ENCODE data around the gene KRT15. TPM values are rescaled to one million over a fixed set of nuclear protein-coding genes. Genes with fewer than 3 reads are reported as not detected.

The KRT15 gene
- total RNA-seq, 1 donor from 2014 or later = not detected

DNA sequence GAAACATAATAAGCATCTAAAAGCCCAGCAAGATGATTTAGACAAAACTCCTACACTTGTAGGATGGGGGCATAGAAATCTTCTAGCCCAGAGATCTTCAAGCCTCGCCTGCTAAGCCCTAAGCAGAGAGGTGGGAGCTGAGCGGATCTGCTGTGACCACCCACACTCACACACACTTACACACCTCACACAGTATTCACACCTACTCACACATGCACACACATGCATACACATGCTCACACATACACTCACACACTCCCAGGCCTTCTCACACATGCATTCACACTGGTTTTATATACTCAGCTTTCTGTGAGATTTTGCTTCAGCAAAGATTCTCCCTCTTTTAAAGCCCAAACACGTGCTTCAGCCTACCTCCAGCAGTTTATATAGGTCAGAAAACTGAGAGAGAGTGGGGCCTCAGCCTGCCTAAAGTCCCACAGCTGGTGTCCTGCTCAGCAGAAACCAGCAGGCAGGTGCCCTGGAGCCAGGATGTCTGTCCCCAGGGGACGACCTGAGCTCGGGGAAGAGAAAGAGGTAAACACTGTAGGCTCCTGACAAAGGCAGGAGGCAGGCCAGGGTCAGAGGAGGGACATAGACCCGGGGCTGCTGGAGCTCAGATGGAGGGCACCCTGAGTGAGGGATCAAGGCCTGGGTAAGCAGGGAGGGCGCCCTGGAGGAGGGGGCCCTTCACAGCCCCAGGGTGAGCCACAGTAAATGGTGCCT lies 21.4 kb upstream of the KRT15 start:
- DNase-seq (ENCODE audit: low spot score) = no peak
- intact Hi-C loops (cut with micrococcal nuclease) = no loop called here
- Mint-ChIP-seq H3K27me3 (ENCODE audit: insufficient read depth) (peaks cover 7% of the 10 kb centered on the region), H3K4me3 (no peak overlapping the region), H3K27ac (no peak overlapping the region), H3K9me3 (no peaks in the 10 kb centered on the region), H3K4me1 (ENCODE audit: low read depth) (no peaks in the 10 kb centered on the region), H3K36me3 (ENCODE audit: low read depth) (no peaks in the 10 kb centered on the region)

DNA sequence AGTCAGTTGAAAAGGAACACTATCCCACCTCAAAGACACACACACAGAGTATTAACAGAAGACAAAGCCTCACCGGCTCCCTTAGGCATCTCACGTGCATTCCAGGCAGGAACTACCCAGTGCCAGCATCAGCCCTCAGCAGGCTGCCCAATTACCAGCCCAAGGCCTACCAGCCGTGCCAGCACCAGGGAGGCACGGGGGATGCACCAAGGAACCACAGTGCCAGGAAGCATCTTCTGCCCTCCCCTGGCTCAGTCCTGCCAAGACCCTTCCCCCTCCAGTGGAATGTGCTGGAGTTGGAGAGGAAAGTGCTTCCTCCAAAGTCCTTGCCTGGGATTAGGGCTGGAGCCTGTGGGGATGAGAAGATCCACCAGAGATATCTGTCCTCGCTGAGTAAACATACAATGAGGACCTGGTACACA lies 20.4 kb upstream of the KRT15 start:
- Mint-ChIP-seq H3K27me3 (ENCODE audit: insufficient read depth) (peaks cover 9% of the 10 kb centered on the region), H3K36me3 (ENCODE audit: low read depth) (no peaks in the 10 kb centered on the region), H3K27ac (no peak overlapping the region), H3K9me3 (no peaks in the 10 kb centered on the region), H3K4me1 (ENCODE audit: low read depth) (no peaks in the 10 kb centered on the region), H3K4me3 (no peak overlapping the region)
- intact Hi-C loops (cut with micrococcal nuclease) = no loop called here
- no peak for DNase-seq (ENCODE audit: low spot score)

DNA sequence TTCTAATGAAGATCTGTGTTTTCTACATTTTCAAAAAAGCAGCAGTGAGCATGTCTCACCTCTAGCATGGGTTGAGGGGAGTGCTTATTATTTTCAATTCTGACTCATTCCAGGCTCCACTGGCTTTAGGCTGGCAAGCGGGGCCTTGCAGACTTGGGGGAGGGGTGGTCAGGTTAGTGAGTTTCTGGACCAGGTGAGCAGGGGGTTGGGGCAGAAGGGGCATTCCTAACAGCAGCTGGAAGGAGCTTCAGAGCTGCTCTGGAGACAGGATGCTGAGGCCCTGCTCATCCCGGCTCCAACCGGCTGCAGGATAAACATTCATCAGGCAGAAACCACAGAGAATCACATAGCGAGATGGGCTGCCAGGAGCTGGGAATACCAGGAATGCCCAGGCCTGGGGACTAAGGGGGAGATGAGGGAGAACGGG lies 19.9 kb upstream of the KRT15 start:
- Mint-ChIP-seq H3K27ac (no peak overlapping the region), H3K4me1 (ENCODE audit: low read depth) (no peaks in the 10 kb centered on the region), H3K36me3 (ENCODE audit: low read depth) (no peaks in the 10 kb centered on the region), H3K9me3 (no peaks in the 10 kb centered on the region), H3K4me3 (no peak overlapping the region), H3K27me3 (ENCODE audit: insufficient read depth) (peaks cover 9% of the 10 kb centered on the region)
- DNase-seq (ENCODE audit: low spot score) = no peak
- intact Hi-C loops (cut with micrococcal nuclease) = no loop called here

DNA sequence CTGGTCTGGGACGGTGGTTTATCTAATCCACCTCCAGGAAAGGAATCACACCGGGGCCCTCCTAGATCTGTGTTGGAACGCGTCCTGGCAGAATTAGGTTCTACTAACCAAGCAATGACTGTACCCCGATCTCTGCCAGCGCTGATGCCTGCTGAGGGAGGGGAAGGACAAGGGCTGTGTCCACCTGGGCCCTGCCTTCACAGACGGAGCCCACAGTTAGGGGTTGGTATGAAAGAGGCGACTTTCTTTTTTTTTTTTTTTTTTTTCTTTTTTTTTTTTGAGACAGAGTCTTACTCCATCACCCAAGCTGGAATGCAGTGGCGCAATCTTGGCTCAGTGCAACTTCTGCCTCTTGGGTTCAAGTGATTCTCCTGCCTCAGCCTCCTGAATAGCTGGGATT lies 19.3 kb upstream of the KRT15 start:
- no peak for DNase-seq (ENCODE audit: low spot score)
- Mint-ChIP-seq H3K27me3 (ENCODE audit: insufficient read depth) (peaks cover 11% of the 10 kb centered on the region), H3K27ac (no peak overlapping the region), H3K4me3 (no peak overlapping the region), H3K9me3 (no peaks in the 10 kb centered on the region), H3K36me3 (ENCODE audit: low read depth) (no peaks in the 10 kb centered on the region), H3K4me1 (ENCODE audit: low read depth) (no peaks in the 10 kb centered on the region)
- intact Hi-C loops (cut with micrococcal nuclease) = no loop called here

DNA sequence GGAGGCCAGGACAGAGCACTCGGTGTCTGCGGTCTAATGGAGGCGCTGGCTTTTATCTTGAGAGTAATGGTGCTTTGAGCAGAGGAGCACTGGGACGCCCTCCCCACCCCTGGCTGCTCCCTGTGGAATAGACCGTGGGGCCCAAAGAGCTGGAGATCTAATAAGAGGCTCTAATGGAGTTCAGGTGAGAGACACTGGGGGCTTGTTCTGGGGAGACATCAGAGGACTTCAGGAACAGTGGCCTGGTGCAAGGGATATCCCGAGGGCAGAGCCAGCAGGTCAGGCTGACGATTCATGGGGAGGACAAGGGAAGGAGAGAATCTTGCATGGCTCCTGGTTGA lies 18.9 kb upstream of the KRT15 start:
- no peak for DNase-seq (ENCODE audit: low spot score)
- H3K36me3 Mint-ChIP-seq (ENCODE audit: low read depth) = no peaks in the 10 kb centered on the region
- no peak overlapping the region for H3K4me3 Mint-ChIP-seq

DNA sequence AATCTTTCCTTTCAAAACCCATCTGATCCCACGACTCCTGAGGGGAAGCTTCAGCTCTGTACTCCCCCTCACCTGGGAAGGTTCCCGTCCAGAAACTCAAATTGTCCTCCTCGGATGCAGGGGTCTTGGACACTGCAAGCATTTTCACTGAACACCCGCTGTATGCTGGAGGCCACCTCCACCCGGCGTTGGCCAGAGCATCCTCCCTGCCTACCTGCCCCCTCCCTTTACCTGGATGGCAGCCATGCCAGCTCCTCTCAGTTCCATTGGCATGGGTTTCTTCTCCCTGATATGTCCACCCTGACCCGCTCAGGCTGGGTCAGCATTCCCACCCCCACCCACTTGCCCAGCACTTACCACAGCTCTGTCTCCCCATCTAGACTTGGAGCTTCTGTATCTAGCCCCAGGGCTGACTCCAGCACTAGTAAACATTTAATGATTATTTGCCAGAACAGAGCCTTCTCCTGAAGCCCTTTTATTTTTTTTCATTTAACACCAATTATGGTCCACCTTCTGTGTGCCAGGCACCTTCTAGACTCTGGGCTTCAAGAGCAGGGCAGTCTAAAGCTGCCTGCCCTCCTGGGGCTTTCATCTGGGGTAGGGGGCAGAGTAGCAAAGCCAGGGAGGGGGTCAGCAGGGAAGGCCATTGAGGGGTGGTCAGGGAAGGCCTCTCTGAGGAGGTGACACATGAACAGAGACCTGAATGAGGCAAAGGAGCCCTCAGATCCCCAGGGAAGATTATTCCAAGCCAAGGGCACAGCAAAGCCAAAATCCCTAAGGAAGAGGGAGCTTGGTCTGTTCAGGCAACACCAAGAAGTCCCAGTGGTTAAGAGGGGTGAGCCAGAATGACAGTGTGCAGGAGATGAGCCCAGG lies 18.3 kb upstream of the KRT15 start:
- no peaks in the 10 kb centered on the region for H3K9me3 Mint-ChIP-seq
- peaks cover 17% of the 10 kb centered on the region for H3K27me3 Mint-ChIP-seq (ENCODE audit: insufficient read depth)
- DNase-seq (ENCODE audit: low spot score) = no peak
- no peak overlapping the region for H3K27ac Mint-ChIP-seq
- no peaks in the 10 kb centered on the region for H3K36me3 Mint-ChIP-seq (ENCODE audit: low read depth)
- no peaks in the 10 kb centered on the region for H3K4me1 Mint-ChIP-seq (ENCODE audit: low read depth)
- H3K4me3 Mint-ChIP-seq = no peak overlapping the region
- intact Hi-C loops (cut with micrococcal nuclease) = no loop called here

More for the DNA sequence above, 18.9 kb upstream of the KRT15 start:
- no peak overlapping the region for H3K27ac Mint-ChIP-seq
- no peaks in the 10 kb centered on the region for H3K9me3 Mint-ChIP-seq
- H3K27me3 Mint-ChIP-seq (ENCODE audit: insufficient read depth) = peaks cover 11% of the 10 kb centered on the region
- no peaks in the 10 kb centered on the region for H3K4me1 Mint-ChIP-seq (ENCODE audit: low read depth)
- intact Hi-C loops (cut with micrococcal nuclease) = no loop called here

DNA sequence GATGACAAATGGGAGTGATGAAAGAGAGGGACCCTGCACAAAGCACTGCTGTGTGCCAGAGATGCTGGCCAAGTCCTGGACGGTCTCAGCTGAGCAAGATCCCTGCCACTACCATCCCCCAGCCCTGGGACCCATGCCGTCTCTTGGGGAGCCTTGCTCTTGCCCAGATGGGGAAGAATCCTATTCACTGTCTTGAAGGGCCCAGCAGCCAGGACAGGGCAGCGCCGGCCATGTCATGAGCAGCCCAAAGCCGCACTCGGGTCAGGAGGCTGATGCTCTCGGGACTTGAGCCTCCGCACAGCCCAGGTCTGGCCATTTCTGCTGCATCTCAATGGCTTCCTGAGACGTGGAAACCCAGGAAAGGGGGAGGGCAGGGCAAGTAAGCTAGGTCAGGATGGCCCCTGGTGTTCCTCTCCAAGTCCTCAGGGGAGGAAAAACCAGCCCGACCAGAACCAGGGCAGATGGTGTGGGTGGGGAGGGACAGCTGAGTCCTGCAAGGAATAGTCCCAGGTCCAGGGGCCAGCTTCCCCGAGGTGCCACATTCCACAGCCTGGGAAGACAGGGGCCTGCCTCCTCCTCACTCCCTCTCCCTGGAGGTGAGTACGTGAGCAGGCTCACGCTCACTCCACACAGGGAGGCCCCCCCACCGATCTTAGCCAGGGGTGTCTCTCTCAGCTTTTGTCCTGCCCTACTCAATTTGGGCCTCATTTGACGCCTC lies 17.2 kb upstream of the KRT15 start:
- Mint-ChIP-seq H3K36me3 (ENCODE audit: low read depth) (no peaks in the 10 kb centered on the region), H3K27me3 (ENCODE audit: insufficient read depth) (peaks cover 24% of the 10 kb centered on the region), H3K9me3 (no peaks in the 10 kb centered on the region), H3K4me3 (no peak overlapping the region), H3K27ac (no peak overlapping the region), H3K4me1 (ENCODE audit: low read depth) (no peaks in the 10 kb centered on the region)
- intact Hi-C loops (cut with micrococcal nuclease) = no loop called here
- no peak for DNase-seq (ENCODE audit: low spot score)

DNA sequence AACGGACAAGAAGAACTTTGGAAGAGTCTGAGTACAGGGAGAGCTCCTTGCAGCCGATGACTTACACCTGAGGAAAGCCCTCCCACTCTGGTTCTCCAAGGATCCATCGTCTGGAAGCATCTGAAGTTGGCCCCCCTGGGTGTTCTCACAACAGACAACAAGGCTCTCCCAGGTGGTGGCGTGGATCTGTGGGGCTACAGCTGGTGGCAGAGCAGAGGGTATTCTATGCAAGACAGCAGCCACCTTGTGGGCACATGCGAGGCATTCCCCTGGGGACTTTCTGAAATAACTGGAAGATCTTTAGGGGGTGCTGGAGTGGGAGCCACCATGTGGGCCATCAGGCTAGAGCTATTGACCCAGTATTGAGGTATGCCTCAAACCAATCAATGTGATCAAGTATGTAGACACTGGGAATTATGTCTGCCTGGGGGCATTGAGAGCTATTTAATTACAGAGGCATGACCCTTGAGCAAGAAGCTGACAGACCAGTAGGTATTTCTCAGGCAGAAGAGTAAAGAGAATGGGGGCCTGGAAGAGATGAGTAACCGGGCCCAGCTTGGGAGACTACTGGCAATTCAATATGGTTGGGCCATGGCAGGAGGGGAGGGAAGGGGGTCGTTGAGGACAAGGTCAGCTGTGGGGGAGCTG lies 16.3 kb upstream of the KRT15 start:
- Mint-ChIP-seq H3K4me3 (no peak overlapping the region), H3K9me3 (no peaks in the 10 kb centered on the region), H3K27ac (no peak overlapping the region), H3K27me3 (ENCODE audit: insufficient read depth) (peaks cover 26% of the 10 kb centered on the region), H3K36me3 (ENCODE audit: low read depth) (no peaks in the 10 kb centered on the region), H3K4me1 (ENCODE audit: low read depth) (no peaks in the 10 kb centered on the region)
- intact Hi-C loops (cut with micrococcal nuclease) = no loop called here
- DNase-seq (ENCODE audit: low spot score) = no peak

DNA sequence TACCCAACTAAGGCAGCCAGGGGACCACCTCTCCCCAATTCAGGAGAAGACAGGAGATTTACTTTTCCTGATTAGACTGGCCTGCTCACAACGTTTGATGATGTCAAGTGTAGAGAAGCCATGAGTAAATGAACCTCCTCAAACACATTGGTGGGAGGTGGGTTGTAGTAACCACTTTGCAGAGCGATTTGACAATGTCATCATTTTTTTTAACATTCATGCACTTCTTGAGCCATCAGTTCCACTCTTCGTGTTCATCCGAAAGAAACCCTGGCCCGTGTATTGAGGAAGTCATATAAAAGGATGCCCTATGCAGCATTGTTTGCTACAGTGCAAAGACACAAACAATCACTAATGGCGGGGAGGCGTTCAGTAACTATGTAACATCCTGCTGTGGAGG lies 14.9 kb upstream of the KRT15 start:
- no peak overlapping the region for H3K4me3 Mint-ChIP-seq
- H3K4me1 Mint-ChIP-seq (ENCODE audit: low read depth) = no peaks in the 10 kb centered on the region
- H3K9me3 Mint-ChIP-seq = no peaks in the 10 kb centered on the region
- peaks cover 40% of the 10 kb centered on the region for H3K27me3 Mint-ChIP-seq (ENCODE audit: insufficient read depth)
- intact Hi-C loops (cut with micrococcal nuclease) = no loop called here
- no peak overlapping the region for H3K27ac Mint-ChIP-seq
- no peak for DNase-seq (ENCODE audit: low spot score)
- H3K36me3 Mint-ChIP-seq (ENCODE audit: low read depth) = no peaks in the 10 kb centered on the region

DNA sequence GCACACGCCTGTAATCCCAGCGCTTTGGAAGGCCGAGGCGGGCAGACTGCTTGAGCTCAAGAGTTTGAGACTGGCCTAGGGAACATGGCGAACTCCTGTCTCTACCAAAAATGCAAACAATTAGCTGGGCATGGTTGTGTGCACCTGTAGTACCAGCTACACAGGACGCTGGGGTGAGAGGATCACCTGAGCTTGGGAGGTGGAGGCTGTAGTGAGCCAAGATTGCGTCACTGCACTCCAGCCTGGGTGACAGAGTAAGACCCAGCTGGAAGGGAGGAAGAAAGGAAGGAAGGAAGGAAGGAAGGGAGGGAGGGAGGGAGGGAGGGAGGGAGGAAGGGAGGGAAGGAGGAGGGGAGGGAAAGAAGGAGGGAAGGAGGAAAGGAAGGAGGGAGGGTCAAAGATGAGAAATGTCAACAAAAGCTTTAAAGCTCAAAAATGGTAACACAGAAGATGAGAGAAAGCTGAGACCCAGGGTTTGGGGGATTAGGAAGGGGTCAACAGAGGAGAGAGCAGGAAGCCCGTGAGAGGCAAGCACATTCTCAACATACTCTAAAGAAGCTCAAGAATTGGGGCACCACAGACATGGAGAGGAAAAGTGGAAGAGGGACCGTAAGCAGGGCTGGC lies 14.4 kb upstream of the KRT15 start:
- no peak overlapping the region for H3K27ac Mint-ChIP-seq
- no peaks in the 10 kb centered on the region for H3K9me3 Mint-ChIP-seq
- intact Hi-C loops (cut with micrococcal nuclease) = no loop called here
- H3K4me3 Mint-ChIP-seq = no peak overlapping the region
- H3K27me3 Mint-ChIP-seq (ENCODE audit: insufficient read depth) = peaks cover 42% of the 10 kb centered on the region
- no peak for DNase-seq (ENCODE audit: low spot score)
- no peaks in the 10 kb centered on the region for H3K4me1 Mint-ChIP-seq (ENCODE audit: low read depth)
- H3K36me3 Mint-ChIP-seq (ENCODE audit: low read depth) = no peaks in the 10 kb centered on the region

DNA sequence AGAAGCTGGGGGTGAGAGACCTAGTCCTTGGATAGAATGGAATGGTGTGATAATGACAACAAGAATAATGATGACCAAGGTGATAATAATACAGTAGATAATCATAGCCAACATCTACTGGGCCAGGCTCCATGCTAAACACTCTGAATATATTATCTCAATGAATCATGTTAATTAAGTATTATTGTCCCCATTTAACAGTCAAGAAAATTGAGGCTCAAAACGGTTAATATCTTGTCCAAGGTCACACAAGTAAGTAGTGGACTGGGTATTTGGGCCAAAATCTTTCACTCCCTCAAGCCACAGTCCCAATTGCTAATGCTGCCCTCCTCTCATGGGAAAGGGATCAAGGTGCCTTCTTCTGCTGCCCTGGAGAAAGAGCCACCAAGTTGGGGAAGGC lies 13.3 kb upstream of the KRT15 start:
- no peak overlapping the region for H3K27ac Mint-ChIP-seq
- no peaks in the 10 kb centered on the region for H3K36me3 Mint-ChIP-seq (ENCODE audit: low read depth)
- no peaks in the 10 kb centered on the region for H3K4me1 Mint-ChIP-seq (ENCODE audit: low read depth)
- H3K4me3 Mint-ChIP-seq = no peak overlapping the region
- H3K9me3 Mint-ChIP-seq = no peaks in the 10 kb centered on the region
- no peak for DNase-seq (ENCODE audit: low spot score)
- intact Hi-C loops (cut with micrococcal nuclease) = no loop called here
- H3K27me3 Mint-ChIP-seq (ENCODE audit: insufficient read depth) = peaks cover 46% of the 10 kb centered on the region
